Calu3 (cell line): Measurements from ENCODE around the gene HBG1. TPM values are rescaled to one million over a fixed set of nuclear protein-coding genes. Genes with fewer than 3 reads are reported as not detected.

ENCODE experiments used
- BruUV-seq: library from RNA; stranded (reverse); fragments of 400-500 nt; replicated peaks from 2 replicates; lab custom pipeline; 2021; lab: Mats Ljungman, UMichigan
- CTCF ChIA-PET: fragments of 300-600 bp; sonication (Branson Sonifier 250); formaldehyde crosslinking; loops from one replicate; lab custom pipeline; 2022; ENCODE audit warnings: antibody characterized with exemption; lab: Charles Lee
- DNase-seq: peaks from one replicate; pipeline ENCODE4 v3.0.0; 2022
- H3K27ac Mint-ChIP-seq: one replicate; pipeline ENCODE4 v1.8.0; 2022; ENCODE audit warnings: mixed read lengths; ENCODE audit not compliant: unreplicated experiment
- H3K27me3 Mint-ChIP-seq: one replicate; pipeline ENCODE4 v1.8.0; 2022; ENCODE audit warnings: mixed read lengths; ENCODE audit not compliant: unreplicated experiment
- H3K36me3 Mint-ChIP-seq: one replicate; pipeline ENCODE4 v1.8.0; 2022; ENCODE audit warnings: mild to moderate bottlenecking, moderate library complexity, mixed read lengths; ENCODE audit not compliant: insufficient read depth, unreplicated experiment
- H3K4me1 Mint-ChIP-seq: one replicate; pipeline ENCODE4 v1.8.0; 2022; ENCODE audit warnings: mild to moderate bottlenecking, low read depth, mixed read lengths; ENCODE audit not compliant: unreplicated experiment
- H3K4me3 Mint-ChIP-seq: one replicate; pipeline ENCODE4 v1.8.0; 2022; ENCODE audit warnings: mild to moderate bottlenecking, low read depth, moderate library complexity, mixed read lengths; ENCODE audit not compliant: unreplicated experiment
- H3K9me3 Mint-ChIP-seq: one replicate; pipeline ENCODE4 v1.8.0; 2022; ENCODE audit warnings: low read depth, mixed read lengths; ENCODE audit not compliant: unreplicated experiment
- CTCF ChIP-seq: fragments of 200-600 bp; IDR thresholded peaks from one replicate; pipeline ENCODE4 v1.8.0; 2022; ENCODE audit warnings: antibody characterized with exemption; ENCODE audit not compliant: unreplicated experiment
- intact Hi-C: fragments of 100-400 bp; cut with micrococcal nuclease; formaldehyde crosslinking; loops from one replicate; pipeline ENCODE4 v1.10.0; 2022; ENCODE audit not compliant: unreplicated experiment
- total RNA-seq: library from RNA; stranded (reverse); gene quantifications from 2 replicates; pipeline ENCODE4 v1.2.3, GENCODE V29; 2022

HBG1 gene
- total RNA-seq, 1 experiment from 2014 or later: not detected

- no peaks in the 10 kb centered on the region for H3K27me3 Mint-ChIP-seq
- no peak for TF ChIP-seq CTCF
- no peak for DNase-seq
- H3K9me3 Mint-ChIP-seq: no peaks in the 10 kb centered on the region
- BruUV-seq: no TSS peak
- H3K4me1 Mint-ChIP-seq: peaks cover 8% of the 10 kb centered on the region
- H3K36me3 Mint-ChIP-seq: no peaks in the 10 kb centered on the region
- intact Hi-C loops: no loop called here
- CTCF ChIA-PET: no interaction called here
- H3K27ac Mint-ChIP-seq: no peak overlapping the region
- no peak overlapping the region for H3K4me3 Mint-ChIP-seq
These were observed 35.0 kb upstream of the HBG1 start for GRCh38 chr11:5284637-5285036.

GRCh38 chr11:5283882-5284281 lies 34.2 kb upstream of the HBG1 start:
- CTCF ChIA-PET: no interaction called here
- Mint-ChIP-seq H3K27ac (no peak overlapping the region), H3K9me3 (no peaks in the 10 kb centered on the region), H3K4me1 (peaks cover 8% of the 10 kb centered on the region), H3K27me3 (no peaks in the 10 kb centered on the region), H3K4me3 (no peak overlapping the region), H3K36me3 (no peaks in the 10 kb centered on the region)
- no peak for DNase-seq
- TF ChIP-seq CTCF: no peak
- BruUV-seq: no TSS peak
- intact Hi-C loops: no loop called here

- Mint-ChIP-seq H3K27me3 (no peaks in the 10 kb centered on the region), H3K36me3 (no peaks in the 10 kb centered on the region), H3K4me1 (peaks cover 8% of the 10 kb centered on the region), H3K4me3 (no peak overlapping the region), H3K27ac (no peak overlapping the region), H3K9me3 (no peaks in the 10 kb centered on the region)
- intact Hi-C loops: no loop called here
- TF ChIP-seq CTCF: no peak
- DNase-seq: no peak
- BruUV-seq: no TSS peak
- CTCF ChIA-PET: no interaction called here
These were observed 33.4 kb upstream of the HBG1 start for GRCh38 chr11:5283086-5283485.

- H3K4me1 Mint-ChIP-seq: peaks cover 8% of the 10 kb centered on the region
- no peaks in the 10 kb centered on the region for H3K27me3 Mint-ChIP-seq
- no peak overlapping the region for H3K4me3 Mint-ChIP-seq
- no TSS peak for BruUV-seq
- TF ChIP-seq CTCF: no peak
- CTCF ChIA-PET: no interaction called here
- H3K9me3 Mint-ChIP-seq: no peaks in the 10 kb centered on the region
- H3K27ac Mint-ChIP-seq: no peak overlapping the region
- intact Hi-C loops: no loop called here
- H3K36me3 Mint-ChIP-seq: no peaks in the 10 kb centered on the region
- no peak for DNase-seq
These were observed 33.0 kb upstream of the HBG1 start for GRCh38 chr11:5282628-5283027.
